Lung (tissue), 12 donors: ENCODE data around the gene ADAP1. TPM values are rescaled to one million over a fixed set of nuclear protein-coding genes. Genes with fewer than 3 reads are reported as not detected.

Source experiments
- ATAC-seq: fragments of 200-7000 bp; cut with Tn5 transposase; one replicate; pipeline ENCODE4 v1.9.1; 2020; ENCODE audit warnings: moderate number of reproducible peaks; ENCODE audit not compliant: insufficient read depth, low FRiP score
- DNase-seq, 3 donors: peaks; one replicate each; pipeline ENCODE4 v3.0.0-alpha.2; 2013 to 2017
- H3K27ac ChIP-seq, 2 donors: one replicate each; pipeline ENCODE4 v1.5.1; 2013; ENCODE audit warnings: mild to moderate bottlenecking in 2 of 2, moderate library complexity in 2 of 2, control low read depth in 1 of 2, inconsistent platforms in 1 of 2, low read depth in 1 of 2, low read length in 1 of 2
- H3K27me3 ChIP-seq, 3 donors: one replicate each; pipeline ENCODE4 v1.5.1; 2013; ENCODE audit warnings: low read length in 2 of 3; ENCODE audit not compliant: control insufficient read depth in 3 of 3, insufficient read depth in 3 of 3
- H3K36me3 ChIP-seq, 4 donors: one replicate each; pipeline ENCODE4 v1.5.1; 2013; ENCODE audit warnings: low read length in 4 of 4, mild to moderate bottlenecking in 1 of 4, moderate library complexity in 1 of 4; ENCODE audit not compliant: control insufficient read depth in 4 of 4, insufficient read depth in 4 of 4
- H3K4me1 ChIP-seq, 5 donors: one replicate each; pipeline ENCODE4 v1.5.1; 2013; ENCODE audit warnings: low read length in 5 of 5, mild to moderate bottlenecking in 2 of 5, moderate library complexity in 1 of 5; ENCODE audit not compliant: control insufficient read depth in 5 of 5, insufficient read depth in 5 of 5
- H3K4me3 ChIP-seq: one replicate; pipeline ENCODE4 v1.5.1; 2013; ENCODE audit warnings: mild to moderate bottlenecking, control low read depth, moderate library complexity
- H3K9ac ChIP-seq, 2 donors: one replicate each; pipeline ENCODE4 v1.5.1; 2013; ENCODE audit warnings: low read length in 2 of 2, control low read depth in 1 of 2; ENCODE audit not compliant: insufficient read depth in 1 of 2
- H3K9me3 ChIP-seq, 4 donors: one replicate each; pipeline ENCODE4 v1.5.1; 2013; ENCODE audit warnings: low read length in 3 of 4, mild to moderate bottlenecking in 1 of 4, moderate library complexity in 1 of 4; ENCODE audit not compliant: control insufficient read depth in 4 of 4, insufficient read depth in 3 of 4
- CTCF ChIP-seq: IDR thresholded peaks from 2 replicates; pipeline ENCODE4 v1.5.1; 2012; ENCODE audit warnings: mild to moderate bottlenecking; ENCODE audit errors: control extremely low read depth, extremely low read depth
- WGBS, 2 donors: extraction: QIAGEN DNeasy Blood & Tissue Kit; methylation state at CpG; one replicate each; pipeline ENCODE4 v1.1.7; 2013; 5-methylcytosine and 5-hydroxymethylcytosine counted together
- polyA plus RNA-seq, 2 donors: library from polyadenylated mRNA; stranded (reverse); fragments of 200-250 nt; gene quantifications; one replicate each; pipeline ENCODE4 v1.2.1, GENCODE V29; 2013
- total RNA-seq, 2 donors: library from RNA; depleted of rRNA in 1 of 2; stranded (reverse); fragments of >200 nt in 1 of 2; gene quantifications; one replicate each; pipeline ENCODE4 v1.2.1, GENCODE V29; 2014 to 2021
- donor health status: control.
- donor health status: control.
- donor health status: Bipolar disorder and iron deficiency.
- donor health status: healthy.
- donor health status: DM: yes; HTN: yes; CAD: no.

Gene ADAP1
- total and polyA plus RNA-seq, 4 donors: 11.5 to 39.0 (median 32.6) TPM

DNA sequence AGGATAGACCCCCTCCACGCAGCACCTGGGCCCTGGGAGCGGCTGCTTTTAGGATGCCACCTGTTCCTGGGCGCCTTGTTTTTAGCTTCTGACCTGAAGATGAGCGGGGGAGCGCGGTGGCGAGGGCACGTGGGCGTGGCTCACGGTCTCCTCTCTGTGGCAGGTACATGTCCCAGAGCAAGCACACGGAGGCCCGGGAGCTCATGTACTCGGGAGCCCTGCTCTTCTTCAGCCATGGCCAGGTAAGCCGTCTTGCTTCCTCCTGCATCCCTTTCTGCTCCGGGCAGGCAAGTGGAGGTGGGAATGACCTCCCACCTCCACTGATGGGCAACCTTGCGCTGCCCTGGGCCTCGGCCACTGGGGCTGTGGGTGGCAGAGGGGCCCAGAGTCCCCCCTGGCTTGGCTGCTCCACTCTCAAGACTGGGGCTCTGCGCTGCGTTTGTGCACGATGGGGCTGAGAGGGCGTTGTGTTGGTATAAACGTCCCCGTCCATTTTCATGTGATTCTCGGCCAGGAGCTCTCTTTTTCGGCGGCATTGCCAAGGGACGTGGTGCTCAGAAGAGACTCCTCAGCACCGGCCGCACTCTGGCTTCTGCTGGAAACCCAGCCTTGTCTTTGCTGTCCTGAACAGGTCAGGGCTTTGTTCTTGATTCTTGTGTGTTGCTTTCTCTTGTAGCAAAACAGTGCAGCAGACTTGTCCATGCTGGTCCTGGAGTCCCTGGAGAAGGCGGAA, 68.4 kb downstream of the ADAP1 start:
- DNase-seq: no peak
- Histone ChIP-seq H3K4me1 (peaks cover 0 to 10% (median 0%) of the 10 kb centered on the region in 5 donors), H3K36me3 (peaks cover 4 to 39% (median 10%) of the 10 kb centered on the region in 4 donors)

GRCh38 chr7:885261-885892, 69.1 kb downstream of the ADAP1 start:
- Histone ChIP-seq H3K9ac (no peak overlapping the region), H3K9me3 (peaks cover 0 to 3% (median 0%) of the 10 kb centered on the region in 4 donors), H3K4me3 (no peak overlapping the region), H3K36me3 (peaks cover 0 to 36% (median 8%) of the 10 kb centered on the region in 4 donors), H3K27ac (no peak overlapping the region), H3K4me1 (peaks cover 0 to 13% (median 0%) of the 10 kb centered on the region in 5 donors), H3K27me3 (no peaks in the 10 kb centered on the region)
- ATAC-seq: no peak
- TF ChIP-seq CTCF: no peak
- 88 to 89% methylated on average over 23 to 25 of the region's 25 CpGs for WGBS, 2 donors
- no peak for DNase-seq

More for the DNA sequence above, 68.4 kb downstream of the ADAP1 start:
- Histone ChIP-seq H3K4me3 (no peak overlapping the region), H3K9ac (no peak overlapping the region), H3K27me3 (no peaks in the 10 kb centered on the region), H3K27ac (no peak overlapping the region), H3K9me3 (peaks cover 0 to 3% (median 0%) of the 10 kb centered on the region in 4 donors)
- ATAC-seq: no peak
- TF ChIP-seq CTCF: no peak
- WGBS, 2 donors: 91 to 97% methylated on average over 29 to 30 of the region's 30 CpGs

DNA sequence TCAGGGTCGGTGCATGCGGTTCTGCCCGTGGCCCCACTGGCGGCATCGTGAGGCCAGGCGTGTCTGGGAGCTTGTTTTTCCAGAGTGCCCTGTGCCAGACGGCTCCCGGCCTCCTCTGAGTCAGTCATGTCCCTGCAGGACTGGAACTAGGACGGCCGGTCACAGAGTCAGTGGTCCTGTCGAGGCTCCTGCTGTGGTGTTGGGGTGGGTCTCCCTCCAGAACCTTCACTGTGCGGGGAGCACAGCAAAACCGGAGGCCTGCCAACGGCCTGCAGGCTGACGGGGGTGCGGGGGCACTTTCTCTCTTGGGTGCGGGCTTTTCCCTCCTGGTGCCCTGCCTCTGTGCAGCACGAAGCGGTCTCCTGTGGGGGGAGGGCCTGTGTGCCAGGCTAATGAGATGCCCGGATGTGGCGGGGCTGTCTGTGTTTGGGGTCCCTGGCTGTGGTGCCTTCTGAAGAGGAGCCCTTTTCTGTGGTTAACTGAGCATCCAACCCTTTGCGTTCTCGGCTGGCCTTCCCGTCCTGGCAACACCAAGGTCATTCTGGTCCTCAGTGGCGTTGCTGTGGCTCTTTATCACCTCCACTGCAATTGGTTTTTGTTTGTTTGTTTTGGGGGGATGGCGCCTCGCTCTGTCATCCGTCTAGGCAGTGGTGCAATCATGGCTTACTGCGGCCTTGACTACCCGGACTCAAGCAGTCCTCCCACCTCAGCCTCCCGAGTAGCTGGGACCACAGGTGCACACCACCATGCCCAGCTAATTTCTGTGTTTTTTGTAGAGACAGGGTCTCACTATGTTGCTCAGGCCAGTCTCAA, 70.1 kb downstream of the ADAP1 start:
- Histone ChIP-seq H3K9me3 (peaks cover 0 to 3% (median 0%) of the 10 kb centered on the region in 4 donors), H3K27me3 (no peaks in the 10 kb centered on the region), H3K27ac (no peak overlapping the region), H3K4me1 (peaks cover 0 to 14% (median 0%) of the 10 kb centered on the region in 5 donors), H3K9ac (no peak overlapping the region), H3K36me3 (peaks cover 0 to 36% (median 8%) of the 10 kb centered on the region in 4 donors), H3K4me3 (no peak overlapping the region)
- 92 to 93% methylated on average over 31 of the region's 31 CpGs for WGBS, 2 donors
- ATAC-seq (no peak), DNase-seq (no peak)
- TF ChIP-seq CTCF: no peak
